ENCODE results near the gene RBM20. TPM values are rescaled to one million over a fixed set of nuclear protein-coding genes. Genes with fewer than 3 reads are reported as not detected.

The RBM20 gene
- total and polyA plus RNA-seq, 8 donors = under 0.01 to 6.2 (median 0.59) TPM; not detected in 2

GRCh38 chr10:110746969-110747608, 103.0 kb downstream of the RBM20 start:
- TF ChIP-seq CTCF (IDR thresholded peaks at IDR 0.05) (no peak), POLR2A (IDR thresholded peaks at IDR 0.05) (no peak), POLR2AphosphoS5 (IDR thresholded peaks at IDR 0.05) (no peak), EP300 (IDR thresholded peaks at IDR 0.05) (no peak)
- intact Hi-C loops (cut with DNase I; ENCODE audit: low total_unique reads) = no loop called here
- H3K27ac ChIP-seq = no peak overlapping the region
- WGBS, 5 donors = 14 to 34% (median 20%) methylated on average over 1 of the region's 1 CpG
- DNase-seq = no peak
- H3K27me3 ChIP-seq = no peaks in the 10 kb centered on the region
- H3K4me3 ChIP-seq = no peak overlapping the region
- H3K36me3 ChIP-seq = no peaks in the 10 kb centered on the region
- no peaks in the 10 kb centered on the region for H3K9me3 ChIP-seq
- peaks cover 0 to 5% (median 0%) of the 10 kb centered on the region in 4 donors for H3K4me1 ChIP-seq

GRCh38 chr10:110747609-110748464, 103.7 kb downstream of the RBM20 start:
- intact Hi-C loops (cut with DNase I; ENCODE audit: low total_unique reads) = no loop called here
- peaks cover 0 to 5% (median 0%) of the 10 kb centered on the region in 4 donors for H3K4me1 ChIP-seq
- no peak overlapping the region for H3K27ac ChIP-seq
- no peaks in the 10 kb centered on the region for H3K27me3 ChIP-seq
- TF ChIP-seq POLR2AphosphoS5 (IDR thresholded peaks at IDR 0.05) = no peak
- no peak for TF ChIP-seq CTCF (IDR thresholded peaks at IDR 0.05)
- TF ChIP-seq POLR2A (IDR thresholded peaks at IDR 0.05) = no peak
- TF ChIP-seq EP300 (IDR thresholded peaks at IDR 0.05) = no peak
- no peaks in the 10 kb centered on the region for H3K9me3 ChIP-seq
- no peak for DNase-seq
- WGBS, 5 donors = 81 to 87% (median 83%) methylated on average over 2 of the region's 2 CpGs
- H3K4me3 ChIP-seq = no peak overlapping the region
- no peaks in the 10 kb centered on the region for H3K36me3 ChIP-seq

- Histone ChIP-seq H3K27me3 (no peaks in the 10 kb centered on the region), H3K27ac (no peak overlapping the region), H3K4me3 (no peak overlapping the region), H3K36me3 (no peaks in the 10 kb centered on the region), H3K9me3 (no peaks in the 10 kb centered on the region), H3K4me1 (peaks cover 0 to 5% (median 0%) of the 10 kb centered on the region in 4 donors)
- no peak for DNase-seq
- intact Hi-C loops (cut with DNase I; ENCODE audit: low total_unique reads) = no loop called here
- TF ChIP-seq POLR2A (IDR thresholded peaks at IDR 0.05) (no peak), POLR2AphosphoS5 (IDR thresholded peaks at IDR 0.05) (no peak), EP300 (IDR thresholded peaks at IDR 0.05) (no peak), CTCF (IDR thresholded peaks at IDR 0.05) (no peak)
- 61 to 90% (median 72%) methylated on average over 3 of the region's 3 CpGs for WGBS, 5 donors
These were observed 104.8 kb downstream of the RBM20 start for GRCh38 chr10:110748970-110749369.

- DNase-seq = peak in 1 of 2 donors; percentile 28
- Histone ChIP-seq H3K4me1 (peaks cover 0 to 5% (median 0%) of the 10 kb centered on the region in 4 donors), H3K27ac (no peak overlapping the region), H3K4me3 (no peak overlapping the region), H3K9me3 (no peaks in the 10 kb centered on the region), H3K36me3 (no peaks in the 10 kb centered on the region), H3K27me3 (no peaks in the 10 kb centered on the region)
- no peak for TF ChIP-seq POLR2AphosphoS5 (IDR thresholded peaks at IDR 0.05)
- TF ChIP-seq EP300 (IDR thresholded peaks at IDR 0.05) = no peak
- TF ChIP-seq POLR2A (IDR thresholded peaks at IDR 0.05) = no peak
- no peak for TF ChIP-seq CTCF (IDR thresholded peaks at IDR 0.05)
- WGBS, 5 donors = 83 to 95% (median 89%) methylated on average over 2 of the region's 2 CpGs
- intact Hi-C loops (cut with DNase I; ENCODE audit: low total_unique reads) = no loop called here
These were observed 106.8 kb downstream of the RBM20 start for GRCh38 chr10:110750931-110751330.

Measured in stomach (tissue), 9 donors.